ENCODE measurements around the gene LGR6.

DNA sequence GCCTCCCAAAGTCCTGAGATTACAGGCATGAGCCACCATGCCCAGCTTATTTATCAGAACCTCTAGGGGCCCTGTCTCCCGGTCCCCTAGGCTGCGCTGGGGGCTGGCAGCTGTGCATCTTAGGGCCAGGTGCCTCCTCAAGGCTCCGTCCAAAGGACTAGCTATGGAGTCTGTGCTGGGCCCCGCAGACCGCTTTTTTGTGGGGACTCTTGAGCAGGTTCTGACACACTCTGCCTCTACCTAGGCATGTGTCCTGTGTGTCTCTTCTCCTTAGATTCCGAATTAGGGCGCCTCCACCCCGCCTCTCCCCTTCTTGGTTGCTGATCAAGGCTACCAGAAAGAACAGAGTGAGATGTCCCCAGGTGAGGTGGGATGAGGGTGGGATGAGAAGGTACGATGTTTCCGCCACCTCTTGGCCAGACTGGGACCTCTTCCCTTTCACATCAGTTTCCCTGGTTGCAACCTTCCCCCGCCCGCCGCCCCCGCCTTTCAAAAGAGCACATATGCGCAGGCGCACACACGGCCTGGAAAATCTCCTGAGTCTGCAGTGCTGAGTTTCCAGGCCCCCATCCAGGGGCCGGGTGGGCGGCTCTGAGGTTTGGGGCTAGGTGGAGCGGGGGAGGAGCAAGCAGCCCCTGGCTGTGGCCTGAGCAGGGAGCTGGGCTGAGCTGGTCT lies 28.2 kb upstream of the LGR6 start:
- TF ChIP-seq, protein P1, sequence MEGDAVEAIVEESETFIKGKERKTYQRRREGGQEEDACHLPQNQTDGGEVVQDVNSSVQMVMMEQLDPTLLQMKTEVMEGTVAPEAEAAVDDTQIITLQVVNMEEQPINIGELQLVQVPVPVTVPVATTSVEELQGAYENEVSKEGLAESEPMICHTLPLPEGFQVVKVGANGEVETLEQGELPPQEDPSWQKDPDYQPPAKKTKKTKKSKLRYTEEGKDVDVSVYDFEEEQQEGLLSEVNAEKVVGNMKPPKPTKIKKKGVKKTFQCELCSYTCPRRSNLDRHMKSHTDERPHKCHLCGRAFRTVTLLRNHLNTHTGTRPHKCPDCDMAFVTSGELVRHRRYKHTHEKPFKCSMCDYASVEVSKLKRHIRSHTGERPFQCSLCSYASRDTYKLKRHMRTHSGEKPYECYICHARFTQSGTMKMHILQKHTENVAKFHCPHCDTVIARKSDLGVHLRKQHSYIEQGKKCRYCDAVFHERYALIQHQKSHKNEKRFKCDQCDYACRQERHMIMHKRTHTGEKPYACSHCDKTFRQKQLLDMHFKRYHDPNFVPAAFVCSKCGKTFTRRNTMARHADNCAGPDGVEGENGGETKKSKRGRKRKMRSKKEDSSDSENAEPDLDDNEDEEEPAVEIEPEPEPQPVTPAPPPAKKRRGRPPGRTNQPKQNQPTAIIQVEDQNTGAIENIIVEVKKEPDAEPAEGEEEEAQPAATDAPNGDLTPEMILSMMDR (IDR thresholded peaks at IDR 0.05), result no peak
- no peak for TF ChIP-seq POLR2AphosphoS5 (IDR thresholded peaks at IDR 0.05)

Measured in breast epithelium (tissue), 3 donors.